ENCODE data around the gene PIGA. TPM values are rescaled to one million over a fixed set of nuclear protein-coding genes. Genes with fewer than 3 reads are reported as not detected.

Gene PIGA
- total RNA-seq, 1 donor from 2014 or later, result 14.0 TPM

- FAIRE-seq (no peak), DNase-seq (ENCODE audit: low read depth) (no peak)
- no peak overlapping the region for H3K9ac ChIP-seq (ENCODE audit: low read length)
- H3K4me1 ChIP-seq (ENCODE audit: insufficient read depth, low read length), result no peaks in the 10 kb centered on the region
- no peak overlapping the region for H3K4me3 Mint-ChIP-seq (ENCODE audit: unreplicated experiment)
- peaks cover 3% of the 10 kb centered on the region for H3K27me3 ChIP-seq (ENCODE audit: insufficient read depth, low read length)
- H4K20me1 ChIP-seq (ENCODE audit: insufficient read depth, low read length), result no peaks in the 10 kb centered on the region
- no peak overlapping the region for H2AFZ ChIP-seq (ENCODE audit: low read depth, low read length)
- H3K36me3 Mint-ChIP-seq (ENCODE audit: low read depth, unreplicated experiment), result no peaks in the 10 kb centered on the region
- no peaks in the 10 kb centered on the region for H3K4me1 Mint-ChIP-seq (ENCODE audit: low read depth, unreplicated experiment)
- no peaks in the 10 kb centered on the region for H3K79me2 ChIP-seq (ENCODE audit: insufficient read depth, low read length)
- no peaks in the 10 kb centered on the region for H3K36me3 ChIP-seq (ENCODE audit: insufficient read depth, low read length)
- H3K27ac ChIP-seq (ENCODE audit: low read depth, low read length), result no peak overlapping the region
- H3K4me2 ChIP-seq (ENCODE audit: low read length), result no peak overlapping the region
- no peaks in the 10 kb centered on the region for H3K9me3 ChIP-seq (ENCODE audit: insufficient read depth, low read depth, low read length)
- H3K27ac Mint-ChIP-seq (ENCODE audit: unreplicated experiment), result no peak overlapping the region
- TF ChIP-seq CTCF (IDR thresholded peaks at IDR 0.05; ENCODE audit: insufficient read depth, low read depth, low read length), result no peak
- TF ChIP-seq EZH2 (IDR thresholded peaks at IDR 0.05; ENCODE audit: insufficient read depth, low read length), result no peak
- no peak overlapping the region for H3K4me3 ChIP-seq (ENCODE audit: insufficient read depth, low read depth, low read length)
- H3K9me3 Mint-ChIP-seq (ENCODE audit: unreplicated experiment), result no peaks in the 10 kb centered on the region
- H3K27me3 Mint-ChIP-seq (ENCODE audit: low read depth, unreplicated experiment), result peaks cover 1% of the 10 kb centered on the region
Observed at GRCh38 chrX:15343075-15343476, 7.8 kb upstream of the PIGA start.

GRCh38 chrX:15340867-15341266, 5.5 kb upstream of the PIGA start:
- DNase-seq (ENCODE audit: low read depth) (no peak), FAIRE-seq (no peak)
- Mint-ChIP-seq H3K4me1 (ENCODE audit: low read depth, unreplicated experiment) (no peaks in the 10 kb centered on the region), H3K27me3 (ENCODE audit: low read depth, unreplicated experiment) (no peaks in the 10 kb centered on the region), H3K4me3 (ENCODE audit: unreplicated experiment) (no peak overlapping the region), H3K36me3 (ENCODE audit: low read depth, unreplicated experiment) (no peaks in the 10 kb centered on the region), H3K9me3 (ENCODE audit: unreplicated experiment) (no peaks in the 10 kb centered on the region), H3K27ac (ENCODE audit: unreplicated experiment) (no peak overlapping the region)
- Histone ChIP-seq H3K9me3 (ENCODE audit: insufficient read depth, low read depth, low read length) (no peaks in the 10 kb centered on the region), H3K36me3 (ENCODE audit: insufficient read depth, low read length) (no peaks in the 10 kb centered on the region), H3K79me2 (ENCODE audit: insufficient read depth, low read length) (no peaks in the 10 kb centered on the region), H2AFZ (ENCODE audit: low read depth, low read length) (no peak overlapping the region), H3K27me3 (ENCODE audit: insufficient read depth, low read length) (peaks cover 3% of the 10 kb centered on the region), H3K27ac (ENCODE audit: low read depth, low read length) (no peak overlapping the region), H3K4me3 (ENCODE audit: insufficient read depth, low read depth, low read length) (no peak overlapping the region), H3K9ac (ENCODE audit: low read length) (no peak overlapping the region), H3K4me2 (ENCODE audit: low read length) (no peak overlapping the region), H4K20me1 (ENCODE audit: insufficient read depth, low read length) (no peaks in the 10 kb centered on the region), H3K4me1 (ENCODE audit: insufficient read depth, low read length) (peaks cover 4% of the 10 kb centered on the region)
- TF ChIP-seq CTCF (IDR thresholded peaks at IDR 0.05; ENCODE audit: insufficient read depth, low read depth, low read length), result no peak
- no peak for TF ChIP-seq EZH2 (IDR thresholded peaks at IDR 0.05; ENCODE audit: insufficient read depth, low read length)

GRCh38 chrX:15336023-15336413, 695 bp upstream of the PIGA start:
- H3K9me3 Mint-ChIP-seq (ENCODE audit: unreplicated experiment), result no peaks in the 10 kb centered on the region
- Histone ChIP-seq H3K4me3 (ENCODE audit: insufficient read depth, low read depth, low read length) (peak overlapping the region; percentile 83), H3K27ac (ENCODE audit: low read depth, low read length) (peak overlapping the region; percentile 81), H3K79me2 (ENCODE audit: insufficient read depth, low read length) (peaks cover 17% of the 10 kb centered on the region), H3K36me3 (ENCODE audit: insufficient read depth, low read length) (peaks cover 2% of the 10 kb centered on the region), H2AFZ (ENCODE audit: low read depth, low read length) (peak overlapping the region; percentile 59), H3K9ac (ENCODE audit: low read length) (peak overlapping the region; percentile 84), H3K4me1 (ENCODE audit: insufficient read depth, low read length) (peaks cover 4% of the 10 kb centered on the region), H3K27me3 (ENCODE audit: insufficient read depth, low read length) (peaks cover 3% of the 10 kb centered on the region), H4K20me1 (ENCODE audit: insufficient read depth, low read length) (no peaks in the 10 kb centered on the region), H3K4me2 (ENCODE audit: low read length) (peak overlapping the region; percentile 86), H3K9me3 (ENCODE audit: insufficient read depth, low read depth, low read length) (no peaks in the 10 kb centered on the region)
- no peak for FAIRE-seq
- peak; percentile 68 for DNase-seq (ENCODE audit: low read depth)
- no peaks in the 10 kb centered on the region for H3K36me3 Mint-ChIP-seq (ENCODE audit: low read depth, unreplicated experiment)
- H3K27ac Mint-ChIP-seq (ENCODE audit: unreplicated experiment), result peak overlapping the region; percentile 91
- H3K27me3 Mint-ChIP-seq (ENCODE audit: low read depth, unreplicated experiment), result no peaks in the 10 kb centered on the region
- no peaks in the 10 kb centered on the region for H3K4me1 Mint-ChIP-seq (ENCODE audit: low read depth, unreplicated experiment)
- H3K4me3 Mint-ChIP-seq (ENCODE audit: unreplicated experiment), result peak overlapping the region; percentile 96
- TF ChIP-seq EZH2 (IDR thresholded peaks at IDR 0.05; ENCODE audit: insufficient read depth, low read length), result no peak
- no peak for TF ChIP-seq CTCF (IDR thresholded peaks at IDR 0.05; ENCODE audit: insufficient read depth, low read depth, low read length)
